ENCODE results near the gene EVX2. TPM values are rescaled to one million over a fixed set of nuclear protein-coding genes. Genes with fewer than 3 reads are reported as not detected.

Gene EVX2
- total RNA-seq, 4 donors from 2014 or later: not detected

DNA sequence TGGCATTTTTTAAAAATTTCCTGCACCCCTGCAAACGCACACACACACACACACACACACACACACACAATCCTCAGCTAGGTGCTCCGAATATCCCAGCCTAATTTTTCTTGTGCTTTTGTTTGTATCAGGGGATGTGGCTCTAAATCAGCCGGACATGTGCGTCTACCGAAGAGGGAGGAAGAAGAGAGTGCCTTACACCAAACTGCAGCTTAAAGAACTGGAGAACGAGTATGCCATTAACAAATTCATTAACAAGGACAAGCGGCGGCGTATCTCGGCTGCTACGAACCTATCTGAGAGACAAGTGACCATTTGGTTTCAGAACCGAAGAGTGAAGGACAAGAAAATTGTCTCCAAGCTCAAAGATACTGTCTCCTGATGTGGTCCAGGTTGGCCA, 10.6 kb upstream of the EVX2 start:
- intact Hi-C loops (cut with DNase I): loop anchor here (10.0 kb wide), 1 partner anchor 410 kb away; no protein-coding TSS in a partner anchor
- 7 to 9% methylated on average over 12 of the region's 12 CpGs for WGBS, 2 donors
- DNase-seq: no peak
- Histone ChIP-seq H3K4me1 (peaks cover 9 to 33% of the 10 kb centered on the region in 2 donors), H3K4me3 (replicated peaks in 1 of 3) (no peak overlapping the region), H3K27me3 (peaks cover 88% of the 10 kb centered on the region), H3K9me3 (no peaks in the 10 kb centered on the region), H3K36me3 (no peaks in the 10 kb centered on the region), H3K27ac (no peak overlapping the region)
- TF ChIP-seq CTCF (IDR thresholded peaks at IDR 0.05) (no peak), POLR2A (IDR thresholded peaks at IDR 0.05) (no peak)

GRCh38 chr2:176093898-176094249, 10.1 kb upstream of the EVX2 start:
- intact Hi-C loops (cut with DNase I): loop anchor here (10.0 kb wide), 1 partner anchor 409 kb away; no protein-coding TSS in a partner anchor
- Histone ChIP-seq H3K27me3 (peaks cover 89% of the 10 kb centered on the region), H3K27ac (no peak overlapping the region), H3K9me3 (no peaks in the 10 kb centered on the region), H3K4me3 (replicated peaks in 1 of 3) (no peak overlapping the region), H3K36me3 (no peaks in the 10 kb centered on the region), H3K4me1 (peaks cover 9 to 33% of the 10 kb centered on the region in 2 donors)
- 4 to 5% methylated on average over 8 of the region's 8 CpGs for WGBS, 2 donors
- TF ChIP-seq CTCF (IDR thresholded peaks at IDR 0.05) (no peak), POLR2A (IDR thresholded peaks at IDR 0.05) (no peak)
- DNase-seq: no peak

DNA sequence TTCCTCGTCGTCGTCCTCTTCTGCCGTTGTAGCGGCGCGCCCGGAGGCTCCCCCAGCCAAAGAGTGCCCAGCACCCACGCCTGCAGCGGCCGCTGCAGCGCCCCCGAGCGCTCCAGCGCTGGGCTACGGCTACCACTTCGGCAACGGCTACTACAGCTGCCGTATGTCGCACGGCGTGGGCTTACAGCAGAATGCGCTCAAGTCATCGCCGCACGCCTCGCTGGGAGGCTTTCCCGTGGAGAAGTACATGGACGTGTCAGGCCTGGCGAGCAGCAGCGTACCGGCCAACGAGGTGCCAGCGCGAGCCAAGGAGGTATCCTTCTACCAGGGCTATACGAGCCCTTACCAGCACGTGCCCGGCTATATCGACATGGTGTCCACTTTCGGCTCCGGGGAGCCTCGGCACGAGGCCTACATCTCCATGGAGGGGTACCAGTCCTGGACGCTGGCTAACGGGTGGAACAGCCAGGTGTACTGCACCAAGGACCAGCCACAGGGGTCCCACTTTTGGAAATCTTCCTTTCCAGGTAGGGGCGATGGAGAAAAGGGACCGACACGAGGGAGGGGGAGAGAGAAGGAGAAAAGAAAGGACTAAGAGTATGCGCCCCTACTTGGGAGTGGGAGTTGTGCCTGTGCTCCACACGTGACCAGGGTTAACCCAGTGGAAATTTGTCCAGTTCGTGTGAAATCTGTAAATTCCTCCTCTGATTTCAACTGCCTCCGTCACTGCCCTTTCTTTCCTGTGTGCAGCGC, 9.6 kb upstream of the EVX2 start:
- intact Hi-C loops (cut with DNase I): loop anchor here (10.0 kb wide), 1 partner anchor 409 kb away; no protein-coding TSS in a partner anchor
- Histone ChIP-seq H3K9me3 (no peaks in the 10 kb centered on the region), H3K4me3 (replicated peaks in 1 of 3) (peak overlapping the region in 1 of 3 donors; percentile 12), H3K27me3 (peaks cover 89% of the 10 kb centered on the region), H3K27ac (no peak overlapping the region), H3K4me1 (peaks cover 9 to 36% of the 10 kb centered on the region in 2 donors), H3K36me3 (no peaks in the 10 kb centered on the region)
- no peak for DNase-seq
- WGBS, 2 donors: 8 to 9% methylated on average over 13 to 30 of the region's 53 CpGs
- TF ChIP-seq CTCF (IDR thresholded peaks at IDR 0.05) (no peak), POLR2A (IDR thresholded peaks at IDR 0.05) (no peak)

DNA sequence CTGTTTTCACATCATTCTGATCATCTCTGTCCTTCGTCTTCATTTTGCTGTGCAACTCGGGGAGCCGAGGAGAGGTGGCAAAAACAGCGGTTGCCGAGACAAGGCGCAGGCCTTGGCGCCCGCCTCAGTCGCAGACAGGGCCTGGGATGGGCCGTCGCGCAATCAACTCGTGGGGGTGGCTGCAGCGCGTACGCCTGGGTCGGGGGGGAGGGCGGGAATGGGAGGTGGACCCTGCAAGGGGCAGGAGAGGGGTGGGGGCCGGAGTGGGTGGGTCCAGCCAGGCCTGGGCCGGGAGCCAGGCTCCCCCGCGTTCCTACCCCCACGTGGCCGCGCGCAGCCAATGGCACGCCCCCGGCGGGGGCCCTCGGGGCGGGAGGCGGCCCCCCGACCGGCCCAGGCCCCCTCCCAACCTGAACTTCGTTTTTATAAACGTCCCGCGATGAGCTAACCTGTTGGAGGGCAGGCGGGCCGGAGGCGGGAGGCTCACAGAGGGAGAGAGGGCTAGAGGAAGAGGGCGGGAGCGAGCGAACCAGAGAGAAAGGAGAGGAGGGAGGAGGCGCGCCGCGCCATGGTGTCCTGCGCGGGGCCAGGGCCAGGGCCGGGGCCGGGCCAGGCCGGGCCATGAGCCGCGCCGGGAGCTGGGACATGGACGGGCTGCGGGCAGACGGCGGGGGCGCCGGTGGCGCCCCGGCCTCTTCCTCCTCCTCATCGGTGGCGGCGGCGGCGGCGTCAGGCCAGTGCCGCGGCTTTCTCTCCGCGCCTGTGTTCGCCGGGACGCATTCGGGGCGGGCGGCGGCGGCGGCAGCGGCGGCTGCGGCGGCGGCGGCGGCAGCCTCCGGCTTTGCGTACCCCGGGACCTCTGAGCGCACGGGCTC, 8.7 kb upstream of the EVX2 start, which contains the start of gene HOXD13:
TSS of gene HOXD13 (plus strand) at position 452 of the 875 bp plus-strand sequence. CDS start at position 622, 170 bp downstream.
- TF ChIP-seq POLR2A (IDR thresholded peaks at IDR 0.05) (no peak), CTCF (IDR thresholded peaks at IDR 0.05) (no peak)
- intact Hi-C loops (cut with DNase I): loop anchor here (10.0 kb wide), 1 partner anchor 408 kb away; no protein-coding TSS in a partner anchor
- H3K36me3 ChIP-seq: no peaks in the 10 kb centered on the region
- H3K27ac ChIP-seq: no peak within 1 kb of the TSS
- peak within 1 kb of the TSS in 1 of 3 donors; percentile 12 for H3K4me3 ChIP-seq (replicated peaks in 1 of 3)
- H3K27me3 ChIP-seq: peaks cover 89% of the 10 kb centered on the region
- no peak for DNase-seq
- H3K9me3 ChIP-seq: no peaks in the 10 kb centered on the region
- H3K4me1 ChIP-seq: peaks cover 11 to 37% of the 10 kb centered on the region in 2 donors
- WGBS, 2 donors: 4 to 7% methylated on average over 27 to 72 of the region's 95 CpGs

Data from thyroid gland (tissue), 4 donors.